Neutrophil (primary cell): Measurements from ENCODE around the gene CFAP65.

Experiments
- H3K27ac ChIP-seq: fragments of 200-600 bp; sonication (generic); 2 replicates; pipeline ENCODE4 v1.5.1; 2016; ENCODE audit warnings: mild to moderate bottlenecking, moderate library complexity
- H3K27me3 ChIP-seq: fragments of 200-600 bp; sonication (generic); 2 replicates; pipeline ENCODE4 v1.6.0; 2016; ENCODE audit warnings: mild to moderate bottlenecking
- H3K36me3 ChIP-seq: fragments of 200-600 bp; sonication (generic); 2 replicates; pipeline ENCODE4 v1.5.1; 2017
- H3K4me1 ChIP-seq, 2 experiments: fragments of 200-600 bp in 1 of 2; sonication (generic) in 1 of 2; 1 replicate in 1 of 2; 2 replicates in 1 of 2; pipeline versions ENCODE4 v1.5.1 to v1.6.1; 2013 to 2016; ENCODE audit warnings: low read depth in 1 of 2, low read length in 1 of 2, mild to moderate bottlenecking in 1 of 2, moderate library complexity in 1 of 2; ENCODE audit not compliant: control insufficient read depth in 1 of 2, insufficient read depth in 1 of 2
- H3K4me3 ChIP-seq, 2 experiments: fragments of 200-600 bp in 1 of 2; sonication (generic) in 1 of 2; 1 replicate in 1 of 2; 2 replicates in 1 of 2; pipeline ENCODE4 v1.5.1; 2013 to 2016; ENCODE audit warnings: low read depth in 1 of 2, low read length in 1 of 2, mild to moderate bottlenecking in 1 of 2, moderate library complexity in 1 of 2
- H3K9me3 ChIP-seq: fragments of 200-600 bp; sonication (generic); 2 replicates; pipeline ENCODE4 v1.5.1; 2016
- TF ChIP-seq, protein P1 (sequence below): fragments of 200-600 bp; sonication (generic); IDR thresholded peaks from 2 replicates; pipeline ENCODE4 v1.5.1; 2016; ENCODE audit warnings: antibody characterized with exemption

CFAP65 gene

GRCh38 chr2:219009294-219009693, 32.0 kb downstream of the CFAP65 start:
- H3K27me3 ChIP-seq, result peaks cover 94% of the 10 kb centered on the region

DNA sequence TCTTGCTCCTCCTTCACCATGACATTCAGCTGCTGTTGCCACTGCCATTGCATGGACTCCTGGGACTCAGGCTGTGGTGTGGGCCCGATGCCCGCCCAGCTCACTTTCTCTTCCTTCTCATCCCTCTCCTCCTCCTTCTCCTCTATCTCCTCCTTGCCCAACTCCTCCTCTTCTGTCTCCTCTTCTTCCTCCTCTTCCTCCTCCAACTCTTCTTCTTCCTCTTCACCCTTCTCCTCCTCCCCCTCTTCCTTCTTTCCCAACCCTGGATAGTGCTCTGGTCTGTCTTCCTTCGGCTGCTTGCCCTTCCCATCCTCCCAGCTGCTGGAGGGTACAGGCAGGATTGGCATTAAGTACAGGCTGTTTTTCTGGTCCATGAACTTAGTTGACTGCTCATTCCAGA, 37.3 kb downstream of the CFAP65 start:
- no peaks in the 10 kb centered on the region for H3K9me3 ChIP-seq
- no peaks in the 10 kb centered on the region for H3K4me1 ChIP-seq
- no peak overlapping the region for H3K4me3 ChIP-seq
- no peaks in the 10 kb centered on the region for H3K36me3 ChIP-seq
- H3K27me3 ChIP-seq, result peaks cover 99% of the 10 kb centered on the region
- H3K27ac ChIP-seq, result no peak overlapping the region
- TF ChIP-seq, protein P1, sequence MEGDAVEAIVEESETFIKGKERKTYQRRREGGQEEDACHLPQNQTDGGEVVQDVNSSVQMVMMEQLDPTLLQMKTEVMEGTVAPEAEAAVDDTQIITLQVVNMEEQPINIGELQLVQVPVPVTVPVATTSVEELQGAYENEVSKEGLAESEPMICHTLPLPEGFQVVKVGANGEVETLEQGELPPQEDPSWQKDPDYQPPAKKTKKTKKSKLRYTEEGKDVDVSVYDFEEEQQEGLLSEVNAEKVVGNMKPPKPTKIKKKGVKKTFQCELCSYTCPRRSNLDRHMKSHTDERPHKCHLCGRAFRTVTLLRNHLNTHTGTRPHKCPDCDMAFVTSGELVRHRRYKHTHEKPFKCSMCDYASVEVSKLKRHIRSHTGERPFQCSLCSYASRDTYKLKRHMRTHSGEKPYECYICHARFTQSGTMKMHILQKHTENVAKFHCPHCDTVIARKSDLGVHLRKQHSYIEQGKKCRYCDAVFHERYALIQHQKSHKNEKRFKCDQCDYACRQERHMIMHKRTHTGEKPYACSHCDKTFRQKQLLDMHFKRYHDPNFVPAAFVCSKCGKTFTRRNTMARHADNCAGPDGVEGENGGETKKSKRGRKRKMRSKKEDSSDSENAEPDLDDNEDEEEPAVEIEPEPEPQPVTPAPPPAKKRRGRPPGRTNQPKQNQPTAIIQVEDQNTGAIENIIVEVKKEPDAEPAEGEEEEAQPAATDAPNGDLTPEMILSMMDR, result no peak

More at GRCh38 chr2:219009294-219009693, 32.0 kb downstream of the CFAP65 start:
- no peak overlapping the region for H3K27ac ChIP-seq
- no peaks in the 10 kb centered on the region for H3K4me1 ChIP-seq
- no peaks in the 10 kb centered on the region for H3K36me3 ChIP-seq
- H3K4me3 ChIP-seq, result no peak overlapping the region
- no peaks in the 10 kb centered on the region for H3K9me3 ChIP-seq
- TF ChIP-seq, protein P1, result no peak

- Histone ChIP-seq H3K4me1 (no peaks in the 10 kb centered on the region), H3K36me3 (no peaks in the 10 kb centered on the region), H3K27me3 (peaks cover 100% of the 10 kb centered on the region), H3K4me3 (no peak overlapping the region), H3K9me3 (no peaks in the 10 kb centered on the region), H3K27ac (no peak overlapping the region)
- TF ChIP-seq, protein P1, result no peak
These were observed 38.1 kb downstream of the CFAP65 start for GRCh38 chr2:219003267-219003634.

DNA sequence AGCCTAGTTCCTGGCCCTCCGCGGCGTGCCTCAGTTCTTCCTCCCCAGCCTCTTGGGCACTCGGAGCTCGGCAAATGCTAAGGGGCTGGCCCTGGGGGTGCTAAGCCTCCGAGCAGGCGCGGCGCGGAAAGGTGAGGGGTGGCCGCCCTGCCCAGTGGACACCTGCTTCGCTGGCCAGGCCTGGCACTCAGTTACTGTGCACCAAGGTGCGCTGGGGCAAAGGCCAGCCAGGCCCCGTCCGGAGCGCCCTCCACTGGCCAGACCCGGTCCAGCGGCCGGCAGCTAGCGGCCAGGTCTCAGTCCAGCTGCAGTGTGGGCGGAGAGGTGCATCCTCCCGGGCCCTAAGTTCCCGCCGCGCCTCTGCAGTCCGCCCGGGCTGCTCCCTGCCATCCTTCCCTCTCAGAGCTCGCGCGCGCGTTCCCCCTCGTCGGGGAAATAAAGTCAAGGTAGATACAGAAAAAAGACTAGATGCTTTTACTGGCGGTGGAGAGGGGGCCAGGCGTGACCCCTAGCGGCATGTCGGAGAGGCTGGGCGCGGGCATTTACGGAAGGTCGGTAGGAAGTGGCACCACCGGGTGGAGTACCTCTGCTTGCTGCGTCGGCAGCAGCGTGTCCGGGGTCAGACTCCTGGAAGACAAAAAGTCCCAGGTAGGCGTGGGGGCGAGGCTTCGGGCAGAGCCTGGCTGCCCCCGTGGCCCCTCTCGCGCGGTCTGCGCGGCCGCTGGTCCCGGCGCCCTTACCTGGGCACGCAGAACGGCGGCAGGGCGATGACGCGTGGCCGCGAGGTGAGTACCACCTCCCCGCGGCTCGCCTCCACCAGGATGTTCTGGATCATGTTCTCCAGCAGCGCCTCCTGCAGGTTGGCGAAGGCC, 38.7 kb downstream of the CFAP65 start:
- Histone ChIP-seq H3K27ac (no peak overlapping the region), H3K27me3 (peaks cover 100% of the 10 kb centered on the region), H3K4me1 (no peaks in the 10 kb centered on the region), H3K4me3 (no peak overlapping the region), H3K9me3 (no peaks in the 10 kb centered on the region), H3K36me3 (no peaks in the 10 kb centered on the region)
- TF ChIP-seq, protein P1, result no peak

GRCh38 chr2:219001577-219002394, 39.5 kb downstream of the CFAP65 start:
- Histone ChIP-seq H3K4me3 (no peak overlapping the region), H3K9me3 (no peaks in the 10 kb centered on the region), H3K36me3 (no peaks in the 10 kb centered on the region), H3K4me1 (no peaks in the 10 kb centered on the region), H3K27ac (no peak overlapping the region), H3K27me3 (peaks cover 100% of the 10 kb centered on the region)
- TF ChIP-seq, protein P1, result no peak
